ENCODE data around the gene RNASE8.

RNASE8 gene

GRCh38 chr14:21053184-21054122 is 4.2 kb upstream of the RNASE8 start:
- DNase-seq (ENCODE audit: low spot score), result no peak

- DNase-seq (ENCODE audit: low spot score), result no peak
These were observed 3.4 kb upstream of the RNASE8 start for GRCh38 chr14:21054123-21054767.

GRCh38 chr14:21054768-21055145 is 2.9 kb upstream of the RNASE8 start:
- DNase-seq (ENCODE audit: low spot score), result no peak

- no peak for DNase-seq (ENCODE audit: low spot score)
These were observed 2.0 kb upstream of the RNASE8 start for GRCh38 chr14:21055432-21056117.

GRCh38 chr14:21056520-21057163 is 980 bp upstream of the RNASE8 start:
- DNase-seq (ENCODE audit: low spot score), result no peak

GRCh38 chr14:21058903-21059302 is 1.3 kb downstream of the RNASE8 start:
- no peak for DNase-seq (ENCODE audit: low spot score)

- no peak for DNase-seq (ENCODE audit: low spot score)
These were observed 2.4 kb downstream of the RNASE8 start for GRCh38 chr14:21059842-21060613.

GRCh38 chr14:21060614-21061346 is 3.2 kb downstream of the RNASE8 start:
- DNase-seq (ENCODE audit: low spot score), result no peak

- no peak for DNase-seq (ENCODE audit: low spot score)
These were observed 3.7 kb downstream of the RNASE8 start for GRCh38 chr14:21061347-21061668.

GRCh38 chr14:21063479-21063878 is 5.9 kb downstream of the RNASE8 start:
- no peak for DNase-seq (ENCODE audit: low spot score)

- no peak for DNase-seq (ENCODE audit: low spot score)
These were observed 9.4 kb downstream of the RNASE8 start for GRCh38 chr14:21066882-21067502.

- no peak for DNase-seq (ENCODE audit: low spot score)
These were observed 11.1 kb downstream of the RNASE8 start for GRCh38 chr14:21068521-21069387.

GRCh38 chr14:21069388-21070082 is 11.9 kb downstream of the RNASE8 start:
- peak; percentile 87 for DNase-seq (ENCODE audit: low spot score)

GRCh38 chr14:21070083-21070609 is 12.5 kb downstream of the RNASE8 start, which contains the start of gene ARHGEF40:
Gene ARHGEF40 (plus strand): TSS chr14:21070304. CDS start chr14:21070397, 93 bp downstream.
- peak; percentile 87 for DNase-seq (ENCODE audit: low spot score)

GRCh38 chr14:21070610-21071224 is 13.1 kb downstream of the RNASE8 start:
- no peak for DNase-seq (ENCODE audit: low spot score)

GRCh38 chr14:21071225-21072030 is 13.8 kb downstream of the RNASE8 start:
- peak; percentile 96 for DNase-seq (ENCODE audit: low spot score)

GRCh38 chr14:21072031-21072473 is 14.4 kb downstream of the RNASE8 start:
- no peak for DNase-seq (ENCODE audit: low spot score)
